HepG2 (cell line): ENCODE measurements around the gene RTEL1. TPM values are rescaled to one million over a fixed set of nuclear protein-coding genes. Genes with fewer than 3 reads are reported as not detected.

Experiments
- ELF3 ChIP-seq: IDR thresholded peaks from 2 replicates; pipeline ENCODE4 v1.6.1; 2016; ENCODE audit warnings: missing genetic modification reagents, missing compliant biosample characterization
- GZF1 ChIP-seq: sonication (generic); formaldehyde crosslinking; IDR thresholded peaks from 2 replicates; pipeline ENCODE4 v1.5.1; 2020; ENCODE audit warnings: mild to moderate bottlenecking, missing genetic modification reagents
- MAZ ChIP-seq, 2 experiments: sonication (generic) in 1 of 2; formaldehyde crosslinking in 1 of 2; IDR thresholded peaks; 2 replicates each; pipeline versions ENCODE4 v1.5.0 to v1.6.1; 2012 to 2020; ENCODE audit warnings: low read depth in 2 of 2, mild to moderate bottlenecking in 2 of 2, borderline replicate concordance in 1 of 2, improper control_type of control experiment in 1 of 2, low read length in 1 of 2, missing genetic modification reagents in 1 of 2, moderate library complexity in 1 of 2
- NFYB ChIP-seq: sonication (generic); formaldehyde crosslinking; IDR thresholded peaks from 2 replicates; pipeline ENCODE4 v1.4.0; 2020; ENCODE audit warnings: missing genetic modification reagents
- POLR2A ChIP-seq, 2 experiments: IDR thresholded peaks; 2 replicates each; pipeline ENCODE4 v1.6.1; 2011; ENCODE audit warnings: low read depth in 2 of 2, low read length in 2 of 2, mild to moderate bottlenecking in 1 of 2, moderate library complexity in 1 of 2; ENCODE audit not compliant: insufficient read depth in 1 of 2
- RAD21 ChIP-seq: fragments of 450-650 bp; formaldehyde crosslinking; IDR thresholded peaks from 2 replicates; pipeline ENCODE4 v1.5.0; 2020; ENCODE audit warnings: mild to moderate bottlenecking
- RFXANK ChIP-seq: IDR thresholded peaks from 2 replicates; pipeline ENCODE4 v1.6.1; 2016
- SP4 ChIP-seq: sonication (generic); formaldehyde crosslinking; IDR thresholded peaks from 2 replicates; pipeline ENCODE4 v1.8.1; 2023; ENCODE audit warnings: mild to moderate bottlenecking, missing genetic modification reagents
- TRIM24 ChIP-seq: sonication (generic); formaldehyde crosslinking; IDR thresholded peaks from 2 replicates; pipeline ENCODE4 v1.8.0; 2022; ENCODE audit warnings: mild to moderate bottlenecking, missing genetic modification reagents
- ZKSCAN5 ChIP-seq: sonication (generic); formaldehyde crosslinking; IDR thresholded peaks from 2 replicates; pipeline ENCODE4 v1.5.1; 2020; ENCODE audit warnings: mild to moderate bottlenecking, missing genetic modification reagents
- ZNF207 ChIP-seq: fragments of 450-650 bp; IDR thresholded peaks from 2 replicates; pipeline ENCODE4 v1.6.1; 2016; ENCODE audit warnings: antibody characterized with exemption, borderline replicate concordance
- ZNF274 ChIP-seq: sonication (generic); formaldehyde crosslinking; IDR thresholded peaks from 2 replicates; pipeline ENCODE4 v1.5.1; 2020; ENCODE audit warnings: mild to moderate bottlenecking, missing genetic modification reagents
- ZNF354B ChIP-seq: sonication (generic); formaldehyde crosslinking; IDR thresholded peaks from 2 replicates; pipeline ENCODE4 v1.8.0; 2022; ENCODE audit warnings: mild to moderate bottlenecking, missing genetic modification reagents
- ZNF432 ChIP-seq: sonication (generic); formaldehyde crosslinking; IDR thresholded peaks from 2 replicates; pipeline ENCODE4 v1.5.0; 2020; ENCODE audit warnings: missing genetic modification reagents, mild to moderate bottlenecking, borderline replicate concordance
- ZNF567 ChIP-seq: sonication (generic); formaldehyde crosslinking; IDR thresholded peaks from 2 replicates; pipeline ENCODE4 v1.8.1; 2023; ENCODE audit warnings: mild to moderate bottlenecking, missing genetic modification reagents, borderline replicate concordance
- ZNF569 ChIP-seq: sonication (generic); formaldehyde crosslinking; IDR thresholded peaks from 2 replicates; pipeline ENCODE4 v1.5.0; 2020; ENCODE audit warnings: mild to moderate bottlenecking, missing genetic modification reagents, moderate library complexity, borderline replicate concordance
- ZNF776 ChIP-seq: sonication (generic); formaldehyde crosslinking; IDR thresholded peaks from 2 replicates; pipeline ENCODE4 v1.4.0; 2020; ENCODE audit warnings: mild to moderate bottlenecking, missing genetic modification reagents
- polyA plus RNA-seq, 8 experiments: library from polyadenylated mRNA; depleted of rRNA in 3 of 8; stranded (reverse) in 7 of 8; unstranded in 1 of 8; fragments of >200 nt; fragmentation: Illumina TruSeq in 4 of 8; extraction: Trizol in 4 of 8; gene quantifications; 2 replicates each; pipeline versions ENCODE4 v1.2.1 to v1.2.3, GENCODE V29; 2011 to 2016; ENCODE audit warnings: low read depth in 4 of 8, missing spikeins in 1 of 8, mixed read lengths in 1 of 8; ENCODE audit not compliant: insufficient read depth in 1 of 8
- total RNA-seq, 5 experiments: library from RNA; depleted of rRNA; stranded (reverse); fragments of >200 nt; fragmentation: Illumina TruSeq; extraction: Trizol; gene quantifications; 2 replicates each; pipeline ENCODE4 v1.2.3, GENCODE V29; 2016; ENCODE audit warnings: low read depth in 1 of 5
- TF ChIP-seq, protein P1 (sequence below): sonication (generic); formaldehyde crosslinking; IDR thresholded peaks from 2 replicates; pipeline ENCODE4 v1.5.1; 2020; ENCODE audit warnings: mild to moderate bottlenecking, missing genetic modification reagents
- TF ChIP-seq, protein P2 (sequence below): sonication (generic); formaldehyde crosslinking; IDR thresholded peaks from 2 replicates; pipeline ENCODE4 v1.4.0; 2020; ENCODE audit warnings: mild to moderate bottlenecking, missing genetic modification reagents
- TF ChIP-seq, protein P3 (sequence below): sonication (generic); formaldehyde crosslinking; IDR thresholded peaks from 2 replicates; pipeline ENCODE4 v1.4.0; 2020; ENCODE audit warnings: missing genetic modification reagents
- TF ChIP-seq, protein P4 (sequence below): sonication (generic); formaldehyde crosslinking; IDR thresholded peaks from 2 replicates; pipeline ENCODE4 v1.5.1; 2020; ENCODE audit warnings: missing genetic modification reagents, mild to moderate bottlenecking, borderline replicate concordance

The RTEL1 gene
- total and polyA plus RNA-seq, 2 of the 13 experiments (the other 11 are each of a cell fraction or from before 2014, with no cell fraction given), result 21.8 to 36.4 TPM

DNA sequence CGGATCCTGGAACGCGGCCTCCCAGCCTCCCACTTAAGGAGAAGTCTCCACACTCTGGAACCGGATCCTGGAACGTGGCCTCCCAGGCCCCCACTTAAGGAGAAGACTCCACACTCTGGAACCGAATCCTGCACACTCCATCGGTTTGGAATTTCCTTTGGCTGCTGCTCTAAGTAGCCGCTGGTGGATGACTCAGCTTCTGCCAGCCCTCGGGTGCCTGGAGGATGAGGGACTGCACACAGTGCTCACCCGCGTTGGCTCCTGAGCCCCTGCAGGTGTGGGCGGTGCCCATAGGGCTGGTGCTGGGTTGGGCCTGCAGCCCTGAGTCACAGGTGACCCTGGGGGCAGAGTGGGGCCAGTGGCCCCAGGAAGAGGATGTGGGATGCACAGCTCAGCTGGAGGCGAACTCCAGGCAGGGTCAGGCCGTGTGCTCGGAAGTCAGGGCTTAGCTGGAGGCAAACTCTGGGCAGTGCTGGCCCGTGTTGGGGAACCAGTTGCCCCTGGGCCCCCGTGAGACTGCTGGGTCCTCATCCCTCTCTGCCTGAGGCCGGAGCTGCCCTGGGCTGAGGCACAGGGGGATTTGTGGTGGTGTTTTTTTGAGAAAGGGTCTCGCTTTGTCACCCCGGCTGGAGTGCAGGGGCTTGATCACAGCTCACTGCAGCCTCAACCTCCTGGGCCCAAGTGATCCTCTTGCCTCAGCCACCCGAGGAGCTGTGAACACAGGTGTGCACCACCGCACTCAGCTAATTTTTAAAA lies 24.4 kb downstream of the RTEL1 start (continued):
- TF ChIP-seq GZF1, result no peak
- no peak for TF ChIP-seq ELF3 (CRISPR knock-in tag)
- no peak for TF ChIP-seq ZNF274 (CRISPR knock-in tag)
- no peak for TF ChIP-seq TRIM24
- 0 out of 2 replicates have a peak, but pooled peaks have one; percentile 12 for TF ChIP-seq NFYB (CRISPR knock-in tag)
- TF ChIP-seq, protein P1, sequence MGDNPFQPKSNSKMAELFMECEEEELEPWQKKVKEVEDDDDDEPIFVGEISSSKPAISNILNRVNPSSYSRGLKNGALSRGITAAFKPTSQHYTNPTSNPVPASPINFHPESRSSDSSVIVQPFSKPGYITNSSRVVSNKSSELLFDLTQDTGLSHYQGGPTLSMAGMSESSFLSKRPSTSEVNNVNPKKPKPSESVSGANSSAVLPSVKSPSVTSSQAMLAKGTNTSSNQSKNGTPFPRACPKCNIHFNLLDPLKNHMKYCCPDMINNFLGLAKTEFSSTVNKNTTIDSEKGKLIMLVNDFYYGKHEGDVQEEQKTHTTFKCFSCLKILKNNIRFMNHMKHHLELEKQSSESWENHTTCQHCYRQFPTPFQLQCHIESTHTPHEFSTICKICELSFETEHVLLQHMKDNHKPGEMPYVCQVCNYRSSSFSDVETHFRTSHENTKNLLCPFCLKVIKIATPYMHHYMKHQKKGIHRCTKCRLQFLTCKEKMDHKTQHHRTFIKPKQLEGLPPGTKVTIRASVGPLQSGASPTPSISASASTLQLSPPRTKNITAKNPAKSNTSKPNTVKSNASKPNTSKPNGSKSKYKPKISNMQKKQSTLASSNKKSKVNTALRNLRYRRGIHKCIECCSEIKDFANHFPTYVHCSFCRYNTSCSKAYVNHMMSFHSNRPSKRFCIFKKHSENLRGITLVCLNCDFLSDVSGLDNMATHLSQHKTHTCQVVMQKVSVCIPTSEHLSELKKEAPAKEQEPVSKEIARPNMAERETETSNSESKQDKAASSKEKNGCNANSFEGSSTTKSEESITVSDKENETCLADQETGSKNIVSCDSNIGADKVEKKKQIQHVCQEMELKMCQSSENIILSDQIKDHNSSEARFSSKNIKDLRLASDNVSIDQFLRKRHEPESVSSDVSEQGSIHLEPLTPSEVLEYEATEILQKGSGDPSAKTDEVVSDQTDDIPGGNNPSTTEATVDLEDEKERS, result no peak
- TF ChIP-seq RFXANK (CRISPR knock-in tag), result no peak
- TF ChIP-seq ZKSCAN5 (CRISPR knock-in tag), result no peak
- TF ChIP-seq ZNF207, result no peak
- TF ChIP-seq ZNF776 (CRISPR knock-in tag), result no peak
- TF ChIP-seq POLR2A (IDR thresholded peaks at IDR 0.05; ENCODE audit: insufficient read depth in 1 of 2, low read depth in 2 of 2, low read length in 2 of 2), result peak in 1 of 2 experiments; percentile 34; a peak in 1 of 4 replicates
- TF ChIP-seq ZNF432 (CRISPR knock-in tag), result no peak
- no peak for TF ChIP-seq ZNF354B (CRISPR knock-in tag)
- TF ChIP-seq ZNF567 (CRISPR knock-in tag), result no peak
- TF ChIP-seq, protein P2, sequence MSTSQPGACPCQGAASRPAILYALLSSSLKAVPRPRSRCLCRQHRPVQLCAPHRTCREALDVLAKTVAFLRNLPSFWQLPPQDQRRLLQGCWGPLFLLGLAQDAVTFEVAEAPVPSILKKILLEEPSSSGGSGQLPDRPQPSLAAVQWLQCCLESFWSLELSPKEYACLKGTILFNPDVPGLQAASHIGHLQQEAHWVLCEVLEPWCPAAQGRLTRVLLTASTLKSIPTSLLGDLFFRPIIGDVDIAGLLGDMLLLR (CRISPR knock-in tag), result peak; percentile 51; the same call in 1 of the 2 replicates
- TF ChIP-seq, protein P3, sequence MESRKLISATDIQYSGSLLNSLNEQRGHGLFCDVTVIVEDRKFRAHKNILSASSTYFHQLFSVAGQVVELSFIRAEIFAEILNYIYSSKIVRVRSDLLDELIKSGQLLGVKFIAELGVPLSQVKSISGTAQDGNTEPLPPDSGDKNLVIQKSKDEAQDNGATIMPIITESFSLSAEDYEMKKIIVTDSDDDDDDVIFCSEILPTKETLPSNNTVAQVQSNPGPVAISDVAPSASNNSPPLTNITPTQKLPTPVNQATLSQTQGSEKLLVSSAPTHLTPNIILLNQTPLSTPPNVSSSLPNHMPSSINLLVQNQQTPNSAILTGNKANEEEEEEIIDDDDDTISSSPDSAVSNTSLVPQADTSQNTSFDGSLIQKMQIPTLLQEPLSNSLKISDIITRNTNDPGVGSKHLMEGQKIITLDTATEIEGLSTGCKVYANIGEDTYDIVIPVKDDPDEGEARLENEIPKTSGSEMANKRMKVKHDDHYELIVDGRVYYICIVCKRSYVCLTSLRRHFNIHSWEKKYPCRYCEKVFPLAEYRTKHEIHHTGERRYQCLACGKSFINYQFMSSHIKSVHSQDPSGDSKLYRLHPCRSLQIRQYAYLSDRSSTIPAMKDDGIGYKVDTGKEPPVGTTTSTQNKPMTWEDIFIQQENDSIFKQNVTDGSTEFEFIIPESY (CRISPR knock-in tag), result peak; percentile 91
- no peak for TF ChIP-seq SP4
- TF ChIP-seq RAD21, result 0 out of 2 replicates have a peak, but pooled peaks have one; percentile 12
- TF ChIP-seq MAZ (IDR thresholded peaks at IDR 0.05; ENCODE audit: borderline replicate concordance, low read depth, low read length), result no peak
- TF ChIP-seq MAZ (CRISPR knock-in tag; IDR thresholded peaks at IDR 0.05; ENCODE audit: low read depth), result no peak
- no peak for TF ChIP-seq ZNF569 (CRISPR knock-in tag)
- TF ChIP-seq, protein P4, sequence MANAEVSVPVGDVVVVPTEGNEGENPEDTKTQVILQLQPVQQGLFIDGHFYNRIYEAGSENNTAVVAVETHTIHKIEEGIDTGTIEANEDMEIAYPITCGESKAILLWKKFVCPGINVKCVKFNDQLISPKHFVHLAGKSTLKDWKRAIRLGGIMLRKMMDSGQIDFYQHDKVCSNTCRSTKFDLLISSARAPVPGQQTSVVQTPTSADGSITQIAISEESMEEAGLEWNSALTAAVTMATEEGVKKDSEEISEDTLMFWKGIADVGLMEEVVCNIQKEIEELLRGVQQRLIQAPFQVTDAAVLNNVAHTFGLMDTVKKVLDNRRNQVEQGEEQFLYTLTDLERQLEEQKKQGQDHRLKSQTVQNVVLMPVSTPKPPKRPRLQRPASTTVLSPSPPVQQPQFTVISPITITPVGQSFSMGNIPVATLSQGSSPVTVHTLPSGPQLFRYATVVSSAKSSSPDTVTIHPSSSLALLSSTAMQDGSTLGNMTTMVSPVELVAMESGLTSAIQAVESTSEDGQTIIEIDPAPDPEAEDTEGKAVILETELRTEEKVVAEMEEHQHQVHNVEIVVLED (CRISPR knock-in tag), result no peak
